IMR-90 (cell line): ENCODE measurements around the gene REXO5. TPM values are rescaled to one million over a fixed set of nuclear protein-coding genes. Genes with fewer than 3 reads are reported as not detected.

ENCODE experiments used
- ATAC-seq: fragments of 200-7000 bp; cut with Tn5 transposase; 2 replicates; pipeline ENCODE4 v1.9.1; 2020; ENCODE audit warnings: low read depth, mild to moderate bottlenecking, moderate library complexity
- BruUV-seq: library from RNA; stranded (reverse); fragments of 400-500 nt; replicated peaks from 2 replicates; lab custom pipeline; 2021; lab: Mats Ljungman, UMichigan
- CTCF ChIA-PET: fragments of 300-600 bp; formaldehyde crosslinking; extraction: SDS; loops from one replicate; lab custom pipeline; 2021; ENCODE audit warnings: antibody characterized with exemption; lab: Yijun Ruan, JAX
- POLR2A ChIA-PET: fragments of 300-600 bp; sonication (Branson Sonifier 250); formaldehyde crosslinking; loops from one replicate; lab custom pipeline; 2022; ENCODE audit warnings: antibody characterized with exemption; ENCODE audit not compliant: unreplicated experiment; lab: Charles Lee
- DNase-seq: peaks from one replicate; pipeline ENCODE4 v3.0.0; 2013
- H2AFZ ChIP-seq: replicated peaks from 2 replicates; pipeline ENCODE3; 2013; ENCODE audit warnings: low read length, mild to moderate bottlenecking; ENCODE audit not compliant: poor library complexity
- H2AK5ac ChIP-seq: 2 replicates; pipeline ENCODE4 v1.6.1; 2013; ENCODE audit warnings: low read depth, low read length, inconsistent platforms
- H2AK9ac ChIP-seq: replicated peaks from 2 replicates; pipeline ENCODE3; 2013; ENCODE audit warnings: mild to moderate bottlenecking, low read depth, low read length, moderate library complexity; ENCODE audit not compliant: poor library complexity
- H2BK120ac ChIP-seq: 2 replicates; pipeline ENCODE4 v1.6.1; 2013; ENCODE audit warnings: low read depth, low read length, inconsistent platforms
- H2BK15ac ChIP-seq: 3 replicates; pipeline ENCODE4 v1.6.1; 2013; ENCODE audit warnings: low read depth, low read length, inconsistent platforms
- H2BK20ac ChIP-seq: 2 replicates; pipeline ENCODE4 v1.6.1; 2013; ENCODE audit warnings: low read depth, mild to moderate bottlenecking, inconsistent platforms, low read length, moderate library complexity
- H2BK5ac ChIP-seq: 2 replicates; pipeline ENCODE4 v1.6.1; 2013; ENCODE audit warnings: mild to moderate bottlenecking, low read depth, low read length, inconsistent platforms; ENCODE audit not compliant: poor library complexity, severe bottlenecking
- H3K14ac ChIP-seq: replicated peaks from 2 replicates; pipeline ENCODE4 v1.6.1; 2013; ENCODE audit warnings: low read depth, low read length, inconsistent platforms
- H3K18ac ChIP-seq: 2 replicates; pipeline ENCODE4 v1.6.1; 2013; ENCODE audit warnings: low read depth, low read length, control low read depth
- H3K23ac ChIP-seq: 2 replicates; pipeline ENCODE4 v1.6.1; 2013; ENCODE audit warnings: low read depth, low read length, inconsistent platforms
- H3K27ac ChIP-seq: 2 replicates; pipeline ENCODE4 v1.5.1; 2013; ENCODE audit warnings: mild to moderate bottlenecking, control low read depth, low read length; ENCODE audit not compliant: insufficient read depth
- H3K27me3 ChIP-seq: 2 replicates; pipeline ENCODE4 v1.6.1; 2013; ENCODE audit warnings: low read length; ENCODE audit not compliant: control insufficient read depth, insufficient read depth
- H3K36me3 ChIP-seq: 2 replicates; pipeline ENCODE4 v1.6.1; 2013; ENCODE audit warnings: low read length, mixed read lengths; ENCODE audit not compliant: control insufficient read depth, insufficient read depth
- H3K4ac ChIP-seq: 2 replicates; pipeline ENCODE4 v1.6.1; 2013; ENCODE audit warnings: low read depth, low read length, inconsistent platforms
- H3K4me1 ChIP-seq: 2 replicates; pipeline ENCODE4 v1.6.1; 2013; ENCODE audit warnings: low read length, mixed read lengths; ENCODE audit not compliant: control insufficient read depth, insufficient read depth
- H3K4me2 ChIP-seq: 2 replicates; pipeline ENCODE4 v1.6.1; 2013; ENCODE audit warnings: low read depth, mild to moderate bottlenecking, control low read depth, low read length, moderate library complexity
- H3K4me3 ChIP-seq: 2 replicates; pipeline ENCODE4 v1.5.1; 2013; ENCODE audit warnings: low read depth, mild to moderate bottlenecking, control low read depth, low read length, moderate library complexity; ENCODE audit not compliant: insufficient read depth
- H3K56ac ChIP-seq: 2 replicates; pipeline ENCODE4 v1.6.1; 2013; ENCODE audit warnings: low read length, inconsistent platforms; ENCODE audit not compliant: insufficient read depth; ENCODE audit errors: extremely low read depth
- H3K79me1 ChIP-seq, 2 experiments: 2 replicates each; pipeline ENCODE4 v1.6.1; 2013; ENCODE audit warnings: low read length in 2 of 2, inconsistent platforms in 1 of 2, low read depth in 1 of 2
- H3K9ac ChIP-seq: 2 replicates; pipeline ENCODE4 v1.6.1; 2013; ENCODE audit warnings: low read depth, low read length, control low read depth
- H3K9me1 ChIP-seq: 2 replicates; pipeline ENCODE4 v1.6.1; 2013; ENCODE audit warnings: low read length, inconsistent platforms; ENCODE audit not compliant: insufficient read depth
- H3K9me3 ChIP-seq: 2 replicates; pipeline ENCODE4 v1.6.1; 2013; ENCODE audit warnings: low read length; ENCODE audit not compliant: control insufficient read depth, insufficient read depth
- H4K20me1 ChIP-seq: 2 replicates; pipeline ENCODE4 v1.6.1; 2013; ENCODE audit warnings: low read length, inconsistent platforms; ENCODE audit not compliant: insufficient read depth
- H4K5ac ChIP-seq: 2 replicates; pipeline ENCODE4 v1.6.1; 2013; ENCODE audit warnings: mild to moderate bottlenecking, low read depth, low read length, control low read depth
- H4K8ac ChIP-seq, 2 experiments: 2 replicates each; pipeline ENCODE4 v1.6.1; 2013; ENCODE audit warnings: low read depth in 2 of 2, low read length in 2 of 2, control low read depth in 1 of 2, inconsistent platforms in 1 of 2
- H4K91ac ChIP-seq: 2 replicates; pipeline ENCODE4 v1.6.1; 2013; ENCODE audit warnings: low read depth, low read length, inconsistent platforms; ENCODE audit not compliant: insufficient read depth
- BHLHE40 ChIP-seq: fragments of 150-350 bp; IDR thresholded peaks from 2 replicates; pipeline ENCODE4 v1.6.1; 2016; ENCODE audit warnings: mild to moderate bottlenecking, low read depth, low read length
- CEBPB ChIP-seq: IDR thresholded peaks from 2 replicates; pipeline ENCODE4 v1.6.1; 2012; ENCODE audit warnings: low read depth, low read length, improper control_type of control experiment
- CHD1 ChIP-seq: IDR thresholded peaks from 2 replicates; pipeline ENCODE4 v1.6.1; 2012; ENCODE audit warnings: low read depth, low read length, improper control_type of control experiment
- CTCF ChIP-seq: conservative IDR thresholded peaks from 2 replicates; pipeline ENCODE4 v1.5.1; 2012; ENCODE audit warnings: mild to moderate bottlenecking, low read depth, low read length, improper control_type of control experiment
- ELK1 ChIP-seq: fragments of 150-350 bp; IDR thresholded peaks from 2 replicates; pipeline ENCODE4 v1.6.1; 2016; ENCODE audit warnings: low read depth, mild to moderate bottlenecking, low read length, moderate library complexity, borderline replicate concordance
- FOS ChIP-seq: fragments of 150-350 bp; IDR thresholded peaks from 2 replicates; pipeline ENCODE4 v1.6.1; 2016; ENCODE audit warnings: low read depth, low read length
- MAFK ChIP-seq: IDR thresholded peaks from 2 replicates; pipeline ENCODE4 v1.6.1; 2012; ENCODE audit warnings: low read depth, low read length, improper control_type of control experiment
- MAZ ChIP-seq: IDR thresholded peaks from 2 replicates; pipeline ENCODE4 v1.6.1; 2012; ENCODE audit warnings: low read depth, mild to moderate bottlenecking, low read length, improper control_type of control experiment, moderate library complexity, borderline replicate concordance
- MXI1 ChIP-seq: IDR thresholded peaks from 2 replicates; pipeline ENCODE4 v1.6.1; 2012; ENCODE audit warnings: low read depth, mild to moderate bottlenecking, low read length, moderate library complexity, borderline replicate concordance
- NFE2L2 ChIP-seq: fragments of 150-350 bp; IDR thresholded peaks from 2 replicates; pipeline ENCODE4 v1.6.1; 2016; ENCODE audit warnings: low read depth, mild to moderate bottlenecking, low read length
- POLR2A ChIP-seq: IDR thresholded peaks from 2 replicates; pipeline ENCODE4 v1.6.1; 2012; ENCODE audit warnings: mild to moderate bottlenecking, low read depth, low read length
- RAD21 ChIP-seq: IDR thresholded peaks from 2 replicates; pipeline ENCODE4 v1.6.1; 2012; ENCODE audit warnings: low read length, improper control_type of control experiment
- RCOR1 ChIP-seq: IDR thresholded peaks from 2 replicates; pipeline ENCODE4 v1.6.1; 2012; ENCODE audit warnings: mild to moderate bottlenecking, low read length, improper control_type of control experiment; ENCODE audit not compliant: insufficient replicate concordance
- RFX5 ChIP-seq: IDR thresholded peaks from 2 replicates; pipeline ENCODE4 v1.8.0; 2012; ENCODE audit warnings: low read depth, mild to moderate bottlenecking, low read length, moderate library complexity
- SMC3 ChIP-seq: fragments of 150-350 bp; IDR thresholded peaks from 2 replicates; pipeline ENCODE4 v1.6.1; 2016; ENCODE audit warnings: low read depth, mild to moderate bottlenecking, antibody characterized with exemption, low read length, moderate library complexity
- USF2 ChIP-seq: fragments of 150-350 bp; IDR thresholded peaks from 2 replicates; pipeline ENCODE4 v1.6.1; 2017; ENCODE audit warnings: mild to moderate bottlenecking, antibody characterized with exemption, low read length, low read depth
- WGBS, 2 experiments: methylation state at CpG; one replicate each; pipeline versions ENCODE4 v1.1.5 to v1.1.7; 2013; ENCODE audit warnings: missing lambda C conversion rate in 2 of 2; ENCODE audit not compliant: insufficient read length in 1 of 2; ENCODE audit errors: extremely low coverage in 2 of 2; 5-methylcytosine and 5-hydroxymethylcytosine counted together
- dilution Hi-C: fragments of 300-500 bp; cut with HindIII; formaldehyde crosslinking; loops from one replicate; pipeline ENCODE4 v1.14.3; 2018; ENCODE audit warnings: low sequenced_read_pairs; ENCODE audit not compliant: unreplicated experiment
- in situ Hi-C: fragments of 300-500 bp; cut with MboI; formaldehyde crosslinking; loops from 3 replicates; pipeline ENCODE4 v1.14.3; 2019; ENCODE audit warnings: low sequenced_read_pairs, inconsistent platforms, mixed read lengths
- intact Hi-C: fragments of 100-400 bp; cut with micrococcal nuclease; formaldehyde crosslinking; loops from 2 replicates; pipeline ENCODE4 v1.10.0; 2022
- polyA plus RNA-seq, 3 experiments: library from polyadenylated mRNA; depleted of rRNA; stranded (reverse); fragments of >200 nt; gene quantifications; 2 replicates each; pipeline ENCODE4 v1.2.3, GENCODE V29; 2012; ENCODE audit warnings: low replicate concordance in 1 of 3
- total RNA-seq: library from RNA; depleted of rRNA; stranded (reverse); fragments of >200 nt; gene quantifications from 2 replicates; pipeline ENCODE4 v1.2.3, GENCODE V29; 2012

The REXO5 gene
- total and polyA plus RNA-seq, 2 of the 4 experiments (the other 2 are of a cell fraction) = 3.7 to 7.0 TPM

GRCh38 chr16:20821682-20822081 lies 15.4 kb downstream of the REXO5 start:
- TF ChIP-seq MAZ (no peak), NFE2L2 (no peak), ELK1 (no peak), FOS (no peak), USF2 (no peak), MAFK (no peak), RCOR1 (no peak), RAD21 (no peak), CHD1 (no peak), CTCF (no peak), BHLHE40 (no peak), MXI1 (no peak), SMC3 (no peak), RFX5 (no peak), POLR2A (no peak), CEBPB (no peak)
- Histone ChIP-seq H3K23ac (no peak overlapping the region), H2AFZ (no peak overlapping the region), H2BK15ac (no peak overlapping the region), H2BK5ac (no peak overlapping the region), H4K5ac (no peak overlapping the region), H3K4me3 (no peak overlapping the region), H2AK9ac (no peak overlapping the region), H3K4me1 (no peaks in the 10 kb centered on the region), H4K20me1 (no peaks in the 10 kb centered on the region), H3K27ac (no peak overlapping the region), H2BK120ac (no peak overlapping the region), H2AK5ac (no peak overlapping the region), H3K4ac (no peak overlapping the region), H3K14ac (no peak overlapping the region), H4K91ac (no peak overlapping the region), H3K18ac (no peak overlapping the region), H3K56ac (no peak overlapping the region), H3K36me3 (peaks cover 4% of the 10 kb centered on the region; the same call in 1 of the 2 replicates), H4K8ac (no peak overlapping the region), H3K9me1 (no peaks in the 10 kb centered on the region), H3K27me3 (no peaks in the 10 kb centered on the region), H2BK20ac (no peak overlapping the region), H3K79me1 (no peaks in the 10 kb centered on the region), H3K9ac (no peak overlapping the region), H3K4me2 (no peak overlapping the region), H3K9me3 (no peaks in the 10 kb centered on the region)
- dilution Hi-C loops (no loop called here), intact Hi-C loops (no loop called here), in situ Hi-C loops (no loop called here)
- CTCF ChIA-PET = no interaction called here
- no TSS peak for BruUV-seq
- DNase-seq = no peak
- no peak for ATAC-seq
- POLR2A ChIA-PET = no interaction called here
- WGBS, 2 experiments = no CpG with 5 or more reads among the region's 4 CpGs
